HepG2 (cell line): Measurements from ENCODE around the gene SLC43A3. TPM values are rescaled to one million over a fixed set of nuclear protein-coding genes. Genes with fewer than 3 reads are reported as not detected.

Source experiments
- CENPT ChIP-seq: sonication (generic); formaldehyde crosslinking; IDR thresholded peaks from 2 replicates; pipeline ENCODE4 v1.8.0; 2022; ENCODE audit warnings: low read depth, mild to moderate bottlenecking, moderate library complexity, missing genetic modification reagents
- ETV6 ChIP-seq: sonication (generic); formaldehyde crosslinking; conservative IDR thresholded peaks from 2 replicates; pipeline ENCODE4 v1.4.0; 2020; ENCODE audit warnings: missing genetic modification reagents
- GLI4 ChIP-seq: sonication (generic); formaldehyde crosslinking; IDR thresholded peaks from 2 replicates; pipeline ENCODE4 v1.5.1; 2020; ENCODE audit warnings: missing genetic modification reagents, mild to moderate bottlenecking, moderate library complexity, borderline replicate concordance
- HOXA7 ChIP-seq: sonication (generic); formaldehyde crosslinking; IDR thresholded peaks from 2 replicates; pipeline ENCODE4 v1.8.1; 2022; ENCODE audit warnings: mild to moderate bottlenecking, missing genetic modification reagents, moderate library complexity
- MAFF ChIP-seq: IDR thresholded peaks from 2 replicates; pipeline ENCODE4 v1.6.1; 2011; ENCODE audit warnings: low read depth, low read length, improper control_type of control experiment
- MBD4 ChIP-seq: IDR thresholded peaks from 2 replicates; pipeline ENCODE4 v1.6.1; 2012; ENCODE audit warnings: low read length, inconsistent platforms, borderline replicate concordance
- MTERF4 ChIP-seq: sonication (generic); formaldehyde crosslinking; IDR thresholded peaks from 2 replicates; pipeline ENCODE4 v1.8.0; 2023; ENCODE audit warnings: mild to moderate bottlenecking, missing genetic modification reagents
- NFAT5 ChIP-seq: sonication (generic); formaldehyde crosslinking; IDR thresholded peaks from 2 replicates; pipeline ENCODE4 v1.4.0; 2020; ENCODE audit warnings: missing genetic modification reagents
- PRPF4 ChIP-seq: fragments of 200-400 bp; formaldehyde crosslinking; IDR thresholded peaks from 2 replicates; pipeline ENCODE4 v1.6.1; 2016; ENCODE audit warnings: low read length, low read depth; ENCODE audit not compliant: poor library complexity, severe bottlenecking
- RFX1 ChIP-seq: fragments of 450-650 bp; IDR thresholded peaks from 2 replicates; pipeline ENCODE4 v1.6.1; 2017
- RXRB ChIP-seq: IDR thresholded peaks from 2 replicates; pipeline ENCODE4 v1.6.1; 2016; ENCODE audit warnings: borderline replicate concordance, missing genetic modification reagents, missing compliant biosample characterization
- SPEN ChIP-seq: sonication (generic); formaldehyde crosslinking; IDR thresholded peaks from 2 replicates; pipeline ENCODE4 v1.5.1; 2020; ENCODE audit warnings: low read depth, mild to moderate bottlenecking, missing genetic modification reagents
- ZNF280D ChIP-seq: sonication (generic); formaldehyde crosslinking; IDR thresholded peaks from 2 replicates; pipeline ENCODE4 v1.5.1; 2020; ENCODE audit warnings: mild to moderate bottlenecking, missing genetic modification reagents
- ZNF292 ChIP-seq: sonication (generic); formaldehyde crosslinking; IDR thresholded peaks from 2 replicates; pipeline ENCODE4 v1.8.1; 2022; ENCODE audit warnings: mild to moderate bottlenecking, low read depth, missing genetic modification reagents, borderline replicate concordance
- ZNF530 ChIP-seq: sonication (generic); formaldehyde crosslinking; IDR thresholded peaks from 2 replicates; pipeline ENCODE4 v1.5.0; 2020; ENCODE audit warnings: low read depth, mild to moderate bottlenecking, missing genetic modification reagents
- ZNF7 ChIP-seq: IDR thresholded peaks from 2 replicates; pipeline ENCODE4 v1.6.1; 2016; ENCODE audit warnings: missing biosample characterization, missing genetic modification reagents
- ZNF709 ChIP-seq: sonication (generic); formaldehyde crosslinking; IDR thresholded peaks from 2 replicates; pipeline ENCODE4 v1.5.0; 2020; ENCODE audit warnings: mild to moderate bottlenecking, missing genetic modification reagents
- polyA plus RNA-seq, 8 experiments: library from polyadenylated mRNA; depleted of rRNA in 3 of 8; stranded (reverse) in 7 of 8; unstranded in 1 of 8; fragments of >200 nt; fragmentation: Illumina TruSeq in 4 of 8; extraction: Trizol in 4 of 8; gene quantifications; 2 replicates each; pipeline versions ENCODE4 v1.2.1 to v1.2.3, GENCODE V29; 2011 to 2016; ENCODE audit warnings: low read depth in 4 of 8, missing spikeins in 1 of 8, mixed read lengths in 1 of 8; ENCODE audit not compliant: insufficient read depth in 1 of 8
- total RNA-seq, 5 experiments: library from RNA; depleted of rRNA; stranded (reverse); fragments of >200 nt; fragmentation: Illumina TruSeq; extraction: Trizol; gene quantifications; 2 replicates each; pipeline ENCODE4 v1.2.3, GENCODE V29; 2016; ENCODE audit warnings: low read depth in 1 of 5
- TF ChIP-seq, protein P1 (sequence below): sonication (generic); formaldehyde crosslinking; IDR thresholded peaks from 2 replicates; pipeline ENCODE4 v1.8.0; 2022; ENCODE audit warnings: missing genetic modification reagents, mild to moderate bottlenecking, moderate library complexity, borderline replicate concordance

Gene SLC43A3
- total and polyA plus RNA-seq, 2 of the 13 experiments (the other 11 are each of a cell fraction or from before 2014, with no cell fraction given) = 2.6 TPM; not detected in 1

DNA sequence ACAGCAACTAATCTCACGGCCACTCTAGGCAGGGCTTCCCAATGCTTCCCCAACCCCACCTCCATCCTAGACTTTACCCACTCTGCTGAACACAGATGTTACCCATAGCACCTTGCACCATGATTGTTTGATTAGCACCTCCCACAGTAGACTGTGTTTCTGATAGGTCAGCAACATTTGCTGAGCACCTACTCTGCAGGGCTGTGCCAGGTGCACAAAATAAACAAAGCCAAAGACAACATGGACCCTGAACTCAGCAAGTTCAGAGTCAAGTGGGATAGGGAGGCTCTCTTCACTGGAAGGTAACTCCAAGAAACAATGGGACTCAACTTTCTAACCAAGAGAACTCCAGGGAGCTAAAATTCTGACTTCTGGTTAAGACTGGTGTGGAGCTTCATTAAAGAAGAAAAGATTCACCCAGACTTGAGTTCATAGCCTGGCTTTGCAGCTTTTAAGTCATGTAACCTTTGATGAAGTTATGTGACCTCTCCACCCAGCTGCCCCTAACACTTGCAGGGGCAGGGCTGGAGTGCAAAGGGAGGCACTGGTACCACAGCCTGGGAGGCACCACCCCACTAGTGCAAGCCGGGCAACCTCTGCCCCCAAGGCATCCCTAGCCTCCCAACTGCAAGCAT, 26.7 kb upstream of the SLC43A3 start (continued):
- TF ChIP-seq ZNF280D (peak; percentile 92; the same call in 1 of the 2 replicates), ZNF530 (CRISPR knock-in tag) (no peak), RXRB (CRISPR knock-in tag) (peak; percentile 90), GLI4 (CRISPR knock-in tag) (no peak), RFX1 (no peak), NFAT5 (no peak), ETV6 (no peak), MAFF (peak; percentile 97), MTERF4 (CRISPR knock-in tag) (no peak), MBD4 (peak; percentile 38; the same call in 1 of the 2 replicates), HOXA7 (CRISPR knock-in tag) (no peak), ZNF7 (CRISPR knock-in tag) (no peak), ZNF292 (peak; percentile 44; the same call in 1 of the 2 replicates), ZNF709 (CRISPR knock-in tag) (no peak), SPEN (peak; percentile 81; the same call in 1 of the 2 replicates), CENPT (CRISPR knock-in tag) (no peak), PRPF4 (no peak)
- TF ChIP-seq, protein P1, sequence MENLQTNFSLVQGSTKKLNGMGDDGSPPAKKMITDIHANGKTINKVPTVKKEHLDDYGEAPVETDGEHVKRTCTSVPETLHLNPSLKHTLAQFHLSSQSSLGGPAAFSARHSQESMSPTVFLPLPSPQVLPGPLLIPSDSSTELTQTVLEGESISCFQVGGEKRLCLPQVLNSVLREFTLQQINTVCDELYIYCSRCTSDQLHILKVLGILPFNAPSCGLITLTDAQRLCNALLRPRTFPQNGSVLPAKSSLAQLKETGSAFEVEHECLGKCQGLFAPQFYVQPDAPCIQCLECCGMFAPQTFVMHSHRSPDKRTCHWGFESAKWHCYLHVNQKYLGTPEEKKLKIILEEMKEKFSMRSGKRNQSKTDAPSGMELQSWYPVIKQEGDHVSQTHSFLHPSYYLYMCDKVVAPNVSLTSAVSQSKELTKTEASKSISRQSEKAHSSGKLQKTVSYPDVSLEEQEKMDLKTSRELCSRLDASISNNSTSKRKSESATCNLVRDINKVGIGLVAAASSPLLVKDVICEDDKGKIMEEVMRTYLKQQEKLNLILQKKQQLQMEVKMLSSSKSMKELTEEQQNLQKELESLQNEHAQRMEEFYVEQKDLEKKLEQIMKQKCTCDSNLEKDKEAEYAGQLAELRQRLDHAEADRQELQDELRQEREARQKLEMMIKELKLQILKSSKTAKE (CRISPR knock-in tag) = peak; percentile 86
